ENCODE measurements around the gene POLN. TPM values are rescaled to one million over a fixed set of nuclear protein-coding genes. Genes with fewer than 3 reads are reported as not detected.

Gene POLN
- total RNA-seq, 2 experiments from 2014 or later = 1.2 to 2.2 TPM

GRCh38 chr4:2150076-2150475 lies 91.8 kb downstream of the POLN start:
- POLR2A ChIA-PET = no interaction called here
- CTCF ChIA-PET = no interaction called here

- ChIA-PET CTCF (no interaction called here), POLR2A (no interaction called here)
Measured at GRCh38 chr4:2142630-2143427, 99.1 kb downstream of the POLN start.

- POLR2A ChIA-PET = no interaction called here
- CTCF ChIA-PET = no interaction called here
Measured at GRCh38 chr4:2141762-2142451, 100.0 kb downstream of the POLN start.

GRCh38 chr4:2141022-2141761 lies 100.7 kb downstream of the POLN start:
- ChIA-PET CTCF (interaction anchor here (0.9 kb wide), 1 partner anchor 79 kb away, joined by 3 read pairs; no protein-coding TSS in a partner anchor), POLR2A (no interaction called here)

GRCh38 chr4:2138846-2139500 lies 102.9 kb downstream of the POLN start:
- ChIA-PET POLR2A (no interaction called here), CTCF (no interaction called here)

- ChIA-PET POLR2A (no interaction called here), CTCF (no interaction called here)
Measured at GRCh38 chr4:2136726-2137125, 105.2 kb downstream of the POLN start.

GRCh38 chr4:2135083-2135482 lies 106.8 kb downstream of the POLN start:
- POLR2A ChIA-PET = no interaction called here
- CTCF ChIA-PET = no interaction called here

- ChIA-PET POLR2A (no interaction called here), CTCF (no interaction called here)
Measured at GRCh38 chr4:2132438-2132837, 109.5 kb downstream of the POLN start.

DNA sequence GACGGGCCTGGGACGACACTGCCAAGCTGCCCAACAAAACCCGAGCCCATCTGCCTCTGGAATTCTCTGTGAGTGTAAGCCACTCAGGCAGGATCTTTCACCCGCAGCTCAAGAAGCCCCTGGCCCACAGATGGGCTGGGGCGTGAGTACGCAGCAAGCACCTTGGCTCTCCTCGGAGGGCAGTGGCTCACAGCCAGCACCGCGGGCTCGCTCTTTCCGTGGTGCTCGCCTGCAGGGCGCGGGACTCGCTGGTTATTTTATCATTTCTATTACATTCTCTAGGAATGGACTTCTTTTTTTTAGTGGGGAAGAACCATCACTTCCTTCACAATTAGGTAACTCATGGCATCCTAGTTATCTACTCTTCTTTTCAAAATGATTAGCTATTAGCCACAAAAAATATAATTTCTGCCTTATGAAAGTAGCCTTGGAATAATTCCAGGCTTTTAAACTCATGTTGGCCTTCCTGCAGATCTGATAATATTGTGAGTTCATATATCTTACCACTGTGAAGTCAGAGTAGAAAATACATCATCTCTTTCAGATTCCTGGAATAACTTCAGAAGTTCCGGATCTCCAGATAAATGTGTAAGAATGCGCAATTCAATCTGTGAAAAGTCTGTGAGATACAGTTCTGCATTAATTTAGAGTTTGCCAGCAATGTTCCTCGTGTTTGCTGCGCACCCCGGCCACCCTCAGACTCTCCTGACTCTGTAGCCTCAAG lies 114.2 kb downstream of the POLN start:
- ChIA-PET POLR2A (no interaction called here), CTCF (no interaction called here)

DNA sequence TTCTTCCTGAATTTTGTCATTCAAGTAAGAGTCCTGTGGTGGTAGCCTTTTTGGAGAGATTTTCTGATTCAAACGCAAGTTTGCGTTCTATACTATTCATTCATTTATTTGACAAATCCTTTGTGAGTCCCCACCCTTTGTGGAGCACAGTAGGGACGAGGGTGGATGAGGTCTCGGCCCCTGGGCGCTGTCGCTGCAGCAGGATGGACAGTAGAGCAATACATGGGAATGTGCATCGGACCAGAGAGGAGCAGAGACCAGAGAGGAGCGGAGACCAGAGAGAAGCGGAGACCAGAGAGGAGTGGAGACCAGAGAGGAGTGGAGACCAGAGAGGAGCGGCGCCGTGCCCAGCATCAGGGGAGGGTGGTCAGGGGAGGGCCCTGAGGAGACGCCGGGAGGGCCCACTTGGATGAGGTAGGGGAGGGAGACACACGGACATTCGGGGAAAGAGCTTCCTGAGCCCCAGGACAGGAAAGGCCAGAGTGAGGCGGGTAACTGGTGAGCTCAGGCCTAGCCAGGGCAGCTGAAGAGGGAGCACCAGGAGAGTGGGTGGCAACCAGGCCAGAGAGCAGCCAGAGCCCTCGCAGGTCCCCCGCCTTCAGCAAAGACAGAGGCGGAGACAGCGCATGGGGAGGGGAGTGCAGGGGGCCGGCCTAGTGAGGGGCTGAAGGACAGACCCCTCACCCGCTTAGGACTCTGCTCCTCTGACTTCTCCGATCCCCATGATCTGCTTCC lies 115.4 kb downstream of the POLN start:
- POLR2A ChIA-PET = no interaction called here
- CTCF ChIA-PET = no interaction called here

DNA sequence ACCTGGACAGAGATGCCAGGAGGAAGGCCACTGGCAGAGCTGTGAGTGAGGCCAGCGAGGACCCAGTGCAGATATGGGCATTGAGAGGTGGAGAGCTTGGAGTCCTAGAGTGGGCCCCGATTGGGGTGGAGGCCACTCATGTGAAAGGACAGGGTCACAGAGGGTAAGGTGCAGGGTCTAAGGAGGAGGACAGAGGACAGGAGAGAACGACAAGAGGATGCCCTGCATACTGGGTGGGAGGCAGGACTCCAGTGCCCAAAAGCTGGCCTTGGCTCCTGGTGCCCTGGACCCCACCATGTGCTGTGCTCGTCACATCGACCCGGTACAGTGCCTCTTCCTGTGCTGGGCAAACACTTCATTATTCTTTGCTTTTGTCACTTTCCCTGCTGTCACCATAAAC lies 116.1 kb downstream of the POLN start:
- POLR2A ChIA-PET = no interaction called here
- CTCF ChIA-PET = no interaction called here

- ChIA-PET POLR2A (no interaction called here), CTCF (no interaction called here)
Measured at GRCh38 chr4:2125023-2125422, 116.9 kb downstream of the POLN start.

GRCh38 chr4:2116687-2117400 lies 125.1 kb downstream of the POLN start:
- ChIA-PET POLR2A (no interaction called here), CTCF (no interaction called here)

- ChIA-PET POLR2A (no interaction called here), CTCF (no interaction called here)
Measured at GRCh38 chr4:2105559-2105958, 136.4 kb downstream of the POLN start.

DNA sequence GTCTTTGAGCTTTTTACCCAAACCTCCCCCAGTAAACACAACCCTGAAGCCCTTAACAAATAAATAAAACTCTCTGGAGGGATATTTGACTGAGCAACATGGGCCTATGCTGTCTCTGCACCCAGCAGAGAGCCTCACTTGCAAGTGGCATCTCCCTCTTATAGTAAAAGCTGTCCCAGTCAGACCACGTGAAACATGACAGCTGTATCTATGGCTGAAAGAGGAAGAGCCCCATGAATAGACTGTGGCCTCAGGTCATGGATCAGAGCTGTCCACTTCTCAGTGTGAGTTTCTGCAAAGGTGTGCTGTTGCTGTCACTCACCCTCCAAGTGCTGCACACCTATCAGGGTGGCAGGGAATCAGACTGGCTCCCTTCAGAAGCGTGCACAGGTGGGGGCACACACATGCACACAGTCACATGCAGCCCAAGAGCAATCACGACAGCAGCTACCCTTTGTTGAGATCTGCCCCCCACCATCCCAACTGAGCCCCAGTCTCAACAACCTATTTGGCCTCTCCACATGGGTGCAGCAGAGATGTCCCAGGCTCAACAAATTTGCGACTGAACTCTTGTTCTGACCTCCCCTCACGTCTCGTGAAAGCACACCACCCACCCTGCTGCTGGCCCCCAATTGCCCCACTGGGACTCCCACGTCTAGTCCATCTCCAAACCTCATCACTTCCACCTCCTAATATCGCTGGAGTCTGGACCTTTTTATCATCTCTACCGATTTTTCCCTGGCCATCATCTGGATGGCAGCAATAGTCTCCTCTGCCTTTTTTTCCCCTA lies 137.2 kb downstream of the POLN start:
- CTCF ChIA-PET = no interaction called here
- POLR2A ChIA-PET = no interaction called here

- POLR2A ChIA-PET = no interaction called here
- CTCF ChIA-PET = no interaction called here
Measured at GRCh38 chr4:2103843-2104547, 137.9 kb downstream of the POLN start.

DNA sequence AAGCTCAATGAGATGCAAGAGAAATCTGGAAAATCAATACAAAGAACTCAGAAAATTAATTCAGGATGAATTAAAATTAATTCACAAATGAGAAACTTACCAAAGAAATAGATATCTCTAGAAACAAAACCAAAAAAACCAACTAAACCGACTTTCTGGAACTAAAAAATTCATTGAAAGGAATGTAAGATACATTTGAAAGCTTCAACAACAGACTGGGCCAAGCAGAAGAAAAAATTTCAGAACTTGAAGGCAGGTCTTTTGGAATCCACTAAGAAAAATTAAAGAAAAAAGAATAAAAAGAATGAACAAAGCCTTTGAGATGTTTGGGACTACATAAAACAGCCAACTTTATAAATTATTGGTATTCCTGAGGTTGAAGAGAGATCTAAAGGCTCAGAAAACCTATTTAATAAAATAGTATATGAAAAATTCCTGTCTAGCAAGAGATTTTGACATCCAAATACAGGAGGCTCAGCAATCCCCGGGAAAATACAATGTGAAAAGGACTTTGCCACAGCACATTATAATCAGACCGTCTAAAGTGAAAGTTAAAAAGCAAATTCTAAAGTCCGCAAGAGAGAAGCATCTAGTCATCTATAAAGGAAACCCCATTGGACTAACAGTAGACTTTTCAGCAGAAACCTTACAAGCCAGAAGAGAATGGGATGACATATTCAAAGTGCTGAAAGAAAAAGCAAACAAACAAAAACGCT lies 138.6 kb downstream of the POLN start:
- ChIA-PET POLR2A (no interaction called here), CTCF (no interaction called here)
